Ovary (tissue), 3 donors: ENCODE results near the gene PHACTR1.

Experiments
- CTCF ChIP-seq, 3 donors: fragments of 450-650 bp in 2 of 3; fragments of 200-600 bp in 1 of 3; IDR thresholded peaks; one replicate each; pipeline versions ENCODE4 v1.5.1 to v1.8.0; 2016 to 2022; ENCODE audit warnings: antibody characterized with exemption in 3 of 3, mild to moderate bottlenecking in 1 of 3
- EP300 ChIP-seq: sonication (generic); formaldehyde crosslinking; IDR thresholded peaks from one replicate; pipeline ENCODE4 v1.6.1; 2017; ENCODE audit warnings: antibody characterized with exemption
- POLR2A ChIP-seq: fragments of 450-650 bp; IDR thresholded peaks from one replicate; pipeline ENCODE4 v1.6.1; 2017; ENCODE audit warnings: antibody characterized with exemption, mild to moderate bottlenecking, moderate library complexity
- donor health status: DM: no; HTN: no; CAD: no.

- TF ChIP-seq CTCF (IDR thresholded peaks at IDR 0.05) (no peak), EP300 (no peak), POLR2A (no peak)
Measured at GRCh38 chr6:13332349-13332706, 615.8 kb downstream of the PHACTR1 start.
